Brain microvascular endothelial cell (primary cell): ENCODE results near the gene MEIS3.

ENCODE experiments used
- DNase-seq: peaks from one replicate; pipeline ENCODE4 v3.0.0-alpha.2; 2020
- H3K27ac ChIP-seq: fragments of 250-450 bp; sonication (Bioruptor Pico); 2 replicates; pipeline ENCODE4 v1.5.1; 2020; ENCODE audit warnings: mild to moderate bottlenecking, moderate library complexity
- H3K27me3 ChIP-seq: fragments of 250-450 bp; sonication (Bioruptor Pico); replicated peaks from 2 replicates; pipeline ENCODE4 v1.5.1; 2020; ENCODE audit warnings: mild to moderate bottlenecking
- H3K36me3 ChIP-seq: fragments of 250-450 bp; sonication (Bioruptor Pico); replicated peaks from 2 replicates; pipeline ENCODE4 v1.5.1; 2020; ENCODE audit warnings: mild to moderate bottlenecking
- H3K4me3 ChIP-seq: 2 replicates; pipeline ENCODE4 v1.5.1; 2011; ENCODE audit warnings: low read depth, mild to moderate bottlenecking, control low read depth, low read length, moderate library complexity
- in situ Hi-C: cut with HindIII; loops from 2 replicates; pipeline ENCODE4 v1.10.0; 2017; ENCODE audit warnings: low sequenced_read_pairs, low pct_ligation_motif_present
- TF ChIP-seq, protein P1 (sequence below): IDR thresholded peaks from 2 replicates; pipeline ENCODE4 v1.5.1; 2011; ENCODE audit warnings: low read depth, mild to moderate bottlenecking, moderate library complexity, low read length, control low read depth, inconsistent platforms; ENCODE audit errors: missing control alignments

The MEIS3 gene

DNA sequence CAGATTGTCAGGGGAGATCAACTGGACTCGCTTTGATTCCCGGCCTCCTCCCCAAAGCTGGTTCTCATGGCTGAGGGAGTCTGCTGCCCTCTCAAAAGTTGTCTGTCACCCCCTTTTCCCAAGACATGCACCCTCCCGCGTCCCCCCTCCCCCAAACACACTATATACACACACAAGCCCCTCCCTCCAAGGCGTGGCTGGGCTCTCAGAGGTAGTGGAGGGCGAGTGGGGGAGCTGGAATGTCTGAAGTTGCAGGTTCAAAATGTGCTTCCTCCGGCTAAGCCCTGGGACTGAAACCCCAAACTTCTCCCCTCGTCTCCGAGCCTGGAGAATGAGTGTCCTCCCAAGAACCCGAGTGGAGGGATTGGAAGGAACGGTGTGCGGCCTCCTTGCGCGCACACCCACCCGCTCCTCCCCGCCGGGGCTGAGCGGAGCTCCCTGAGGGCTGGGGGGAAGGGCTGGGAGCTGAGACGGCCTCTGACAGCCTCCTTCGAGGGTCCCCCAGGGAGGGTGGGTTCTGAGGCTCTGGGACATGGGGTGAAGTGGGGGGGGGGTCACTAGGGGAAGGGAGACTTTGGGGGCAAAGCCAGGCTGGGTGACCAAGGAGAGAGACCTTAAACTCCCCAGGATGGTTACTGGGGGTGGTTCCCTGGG, 9.9 kb upstream of the MEIS3 start:
- Histone ChIP-seq H3K27me3 (peaks cover 6% of the 10 kb centered on the region), H3K36me3 (no peaks in the 10 kb centered on the region), H3K4me3 (no peak overlapping the region), H3K27ac (no peak overlapping the region)
- in situ Hi-C loops: no loop called here
- TF ChIP-seq, protein P1, sequence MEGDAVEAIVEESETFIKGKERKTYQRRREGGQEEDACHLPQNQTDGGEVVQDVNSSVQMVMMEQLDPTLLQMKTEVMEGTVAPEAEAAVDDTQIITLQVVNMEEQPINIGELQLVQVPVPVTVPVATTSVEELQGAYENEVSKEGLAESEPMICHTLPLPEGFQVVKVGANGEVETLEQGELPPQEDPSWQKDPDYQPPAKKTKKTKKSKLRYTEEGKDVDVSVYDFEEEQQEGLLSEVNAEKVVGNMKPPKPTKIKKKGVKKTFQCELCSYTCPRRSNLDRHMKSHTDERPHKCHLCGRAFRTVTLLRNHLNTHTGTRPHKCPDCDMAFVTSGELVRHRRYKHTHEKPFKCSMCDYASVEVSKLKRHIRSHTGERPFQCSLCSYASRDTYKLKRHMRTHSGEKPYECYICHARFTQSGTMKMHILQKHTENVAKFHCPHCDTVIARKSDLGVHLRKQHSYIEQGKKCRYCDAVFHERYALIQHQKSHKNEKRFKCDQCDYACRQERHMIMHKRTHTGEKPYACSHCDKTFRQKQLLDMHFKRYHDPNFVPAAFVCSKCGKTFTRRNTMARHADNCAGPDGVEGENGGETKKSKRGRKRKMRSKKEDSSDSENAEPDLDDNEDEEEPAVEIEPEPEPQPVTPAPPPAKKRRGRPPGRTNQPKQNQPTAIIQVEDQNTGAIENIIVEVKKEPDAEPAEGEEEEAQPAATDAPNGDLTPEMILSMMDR: no peak
- no peak for DNase-seq

DNA sequence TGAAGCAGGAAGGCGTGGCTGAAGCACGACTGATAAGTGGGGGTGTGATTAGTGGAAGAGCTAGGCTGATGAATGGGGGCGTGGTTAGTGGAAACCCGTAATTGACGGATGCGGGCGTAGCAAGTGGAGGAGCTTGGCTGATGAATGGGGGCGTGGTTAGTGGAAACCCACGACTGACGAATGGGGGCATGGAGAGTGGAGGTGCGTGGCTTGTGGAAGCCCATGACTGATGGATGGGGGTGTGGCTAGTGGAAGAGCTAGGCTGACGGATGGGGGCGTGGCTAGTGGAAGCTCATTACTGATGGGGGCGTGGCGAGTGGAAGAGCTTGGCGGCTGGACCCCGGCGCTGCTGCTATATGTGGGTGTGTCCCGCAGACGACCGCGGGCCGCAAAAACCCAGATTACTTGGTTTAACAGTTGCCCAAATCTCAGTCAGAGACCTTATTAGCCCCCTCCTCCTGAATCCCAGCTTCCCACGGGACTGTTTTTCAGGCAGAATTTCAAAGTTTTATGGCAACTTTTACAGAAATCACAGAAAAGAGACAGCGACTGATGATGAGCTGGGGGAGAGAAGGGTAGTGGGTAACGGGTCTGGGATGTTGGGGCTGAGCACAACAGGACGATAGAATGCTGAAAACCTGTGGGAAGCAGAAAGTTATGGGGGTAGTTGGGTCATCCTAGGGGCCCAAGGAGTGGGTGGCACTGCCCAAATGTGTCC, 9.0 kb upstream of the MEIS3 start:
- no peaks in the 10 kb centered on the region for H3K36me3 ChIP-seq
- H3K27me3 ChIP-seq: peaks cover 15% of the 10 kb centered on the region
- H3K27ac ChIP-seq: no peak overlapping the region
- in situ Hi-C loops: no loop called here
- peak; percentile 96 for DNase-seq
- H3K4me3 ChIP-seq: peak overlapping the region; percentile 20
- TF ChIP-seq, protein P1: no peak

DNA sequence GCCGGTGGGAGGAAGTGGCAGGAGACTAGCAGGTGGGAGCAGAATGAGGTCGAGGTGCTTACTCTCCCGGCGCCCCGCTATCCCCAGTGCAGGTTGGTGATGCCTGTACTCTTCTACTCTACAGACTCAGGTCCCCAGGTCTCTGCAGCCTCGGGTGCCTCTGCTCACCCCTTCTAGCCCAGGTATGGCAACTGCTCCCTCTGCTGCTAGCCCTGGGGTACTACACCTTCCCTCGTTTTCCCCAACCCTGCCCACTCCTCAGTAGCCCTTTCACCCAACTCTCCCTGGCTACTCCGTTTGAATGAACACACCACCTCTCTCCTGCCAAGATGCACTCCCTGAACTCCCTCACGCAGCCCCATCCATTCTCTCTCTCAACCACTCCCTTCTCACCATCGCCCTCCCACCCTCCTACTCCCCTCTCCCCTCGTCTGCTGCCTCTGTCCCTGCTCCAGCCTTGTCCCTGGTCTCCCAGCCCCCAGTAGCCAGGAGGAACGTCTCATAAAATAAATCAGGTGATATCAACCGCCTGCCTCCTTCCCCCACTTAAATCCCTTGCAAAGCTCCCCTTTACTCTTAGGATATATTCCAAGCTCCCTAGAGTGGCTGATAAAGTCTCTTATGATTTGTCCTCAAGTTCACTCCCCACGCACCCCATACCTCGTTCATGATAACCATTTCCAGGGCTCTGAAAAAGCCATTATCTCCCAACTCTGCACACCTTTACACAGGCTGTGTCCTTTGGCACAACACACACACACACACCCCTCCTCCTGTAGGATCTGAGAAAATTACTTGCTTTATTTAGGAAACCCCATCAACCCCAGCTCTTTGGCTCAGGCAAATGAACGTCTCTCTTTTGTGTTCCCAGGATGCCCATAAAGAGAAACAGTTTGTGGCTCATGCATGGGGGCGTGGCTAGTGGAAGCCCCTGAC, 8.2 kb upstream of the MEIS3 start:
- H3K27ac ChIP-seq: no peak overlapping the region

DNA sequence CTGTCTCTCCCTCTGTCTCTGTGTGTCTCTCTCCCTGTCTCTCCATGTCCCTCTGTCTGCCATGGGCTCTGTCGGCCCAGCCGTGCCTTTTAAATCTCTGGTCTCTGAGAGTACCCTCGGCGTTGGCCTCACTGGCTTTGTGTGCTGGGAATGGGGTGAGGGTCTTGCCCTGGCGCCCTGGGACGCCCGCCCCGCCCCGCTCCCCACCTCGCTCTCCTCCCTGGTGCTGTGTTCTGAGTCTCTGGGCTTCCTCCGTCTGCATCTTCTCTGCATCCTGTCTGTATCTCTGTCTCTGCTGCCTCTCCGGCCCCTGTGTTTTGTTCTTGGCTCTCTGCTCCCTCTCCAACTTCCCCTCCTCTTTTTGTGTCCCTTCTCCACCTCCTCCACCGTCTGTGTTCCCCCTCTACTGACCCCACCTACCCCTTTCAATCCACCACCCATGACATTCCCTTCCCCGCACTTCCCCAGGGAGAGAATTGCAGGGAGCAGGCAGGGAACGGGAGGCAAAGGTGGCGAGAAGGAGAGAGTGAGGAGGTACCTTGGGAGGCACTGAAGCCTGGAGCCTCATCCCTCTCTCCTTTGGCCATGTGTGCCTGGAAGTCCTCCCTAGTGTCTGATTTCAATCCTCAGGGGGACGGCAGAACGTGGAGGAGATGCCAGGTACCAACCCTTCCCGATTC, 4.0 kb upstream of the MEIS3 start:
- Histone ChIP-seq H3K4me3 (no peak overlapping the region), H3K27ac (no peak overlapping the region), H3K27me3 (peaks cover 57% of the 10 kb centered on the region), H3K36me3 (no peaks in the 10 kb centered on the region)
- in situ Hi-C loops: no loop called here
- DNase-seq: no peak
- TF ChIP-seq, protein P1: no peak

More for the DNA sequence above, 8.2 kb upstream of the MEIS3 start:
- peak overlapping the region; percentile 17 for H3K4me3 ChIP-seq
- H3K27me3 ChIP-seq: peaks cover 22% of the 10 kb centered on the region
- in situ Hi-C loops: no loop called here
- peak; percentile 40 for DNase-seq
- TF ChIP-seq, protein P1: peak; percentile 95
- H3K36me3 ChIP-seq: no peaks in the 10 kb centered on the region

DNA sequence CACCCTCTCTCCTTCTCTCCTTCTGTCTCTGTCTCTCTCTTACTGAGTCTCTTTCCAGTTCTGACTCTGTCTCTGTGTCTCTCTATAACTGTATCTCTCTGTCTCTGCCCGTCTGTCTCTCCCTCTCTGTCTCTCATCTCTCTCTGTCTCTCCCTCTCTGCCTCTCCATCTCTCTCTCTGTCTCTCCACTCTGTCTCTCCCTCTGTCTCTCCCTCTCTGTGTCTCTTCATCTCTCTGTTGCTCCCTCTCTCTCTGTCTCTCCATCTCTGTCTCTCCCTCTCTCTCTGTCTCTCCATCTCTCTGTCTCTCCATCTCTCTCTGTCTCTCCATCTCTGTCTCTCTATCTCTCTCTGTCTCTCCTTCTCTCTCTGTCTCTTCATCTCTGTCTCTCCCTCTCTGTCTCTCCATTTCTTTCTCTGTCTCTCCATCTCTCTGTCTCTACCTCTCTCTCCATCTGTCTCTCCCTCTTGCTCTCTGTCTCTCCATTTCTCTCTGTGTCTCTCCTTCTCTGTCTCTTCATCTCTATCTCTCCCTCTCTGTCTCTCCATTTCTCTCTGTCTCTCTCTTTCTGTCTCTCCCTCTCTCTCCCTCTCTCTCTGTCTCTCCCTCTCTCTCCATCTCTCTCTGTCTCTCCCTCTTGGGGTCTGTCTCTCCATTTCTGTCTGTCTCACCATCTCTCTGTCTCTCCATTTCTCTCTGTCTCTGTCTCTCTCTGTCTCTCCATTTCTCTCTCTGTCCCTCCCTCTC, 3.3 kb upstream of the MEIS3 start:
- DNase-seq: no peak
- TF ChIP-seq, protein P1: no peak
- Histone ChIP-seq H3K36me3 (no peaks in the 10 kb centered on the region), H3K4me3 (no peak overlapping the region), H3K27ac (no peak overlapping the region), H3K27me3 (peaks cover 64% of the 10 kb centered on the region)
- in situ Hi-C loops: no loop called here
